Neuronal stem cell (in vitro differentiated cells): ENCODE data around the gene KCNIP4.

Source experiments
- DNase-seq: peaks from one replicate; pipeline ENCODE4 v3.0.0-alpha.2; 2013; ENCODE audit warnings: low spot score
- H2AFZ ChIP-seq: one replicate; pipeline ENCODE4 v1.6.1; 2013; ENCODE audit warnings: mild to moderate bottlenecking, low read length, inconsistent platforms
- H2AK5ac ChIP-seq: 2 replicates; pipeline ENCODE4 v1.6.1; 2013; ENCODE audit warnings: low read depth, mild to moderate bottlenecking, inconsistent platforms, low read length, moderate library complexity, mixed read lengths
- H2BK120ac ChIP-seq: 2 replicates; pipeline ENCODE4 v1.6.1; 2013; ENCODE audit warnings: low read depth, mild to moderate bottlenecking, inconsistent platforms, low read length, moderate library complexity, mixed read lengths
- H2BK12ac ChIP-seq: one replicate; pipeline ENCODE4 v1.6.1; 2013; ENCODE audit warnings: low read length, inconsistent platforms
- H2BK15ac ChIP-seq: 2 replicates; pipeline ENCODE4 v1.6.1; 2013; ENCODE audit warnings: mild to moderate bottlenecking, low read length, inconsistent platforms, mixed read lengths
- H2BK5ac ChIP-seq: one replicate; pipeline ENCODE4 v1.6.1; 2013; ENCODE audit warnings: inconsistent platforms, mild to moderate bottlenecking, low read length, moderate library complexity
- H3K14ac ChIP-seq: one replicate; pipeline ENCODE4 v1.6.1; 2013; ENCODE audit warnings: low read length, inconsistent platforms
- H3K18ac ChIP-seq: 2 replicates; pipeline ENCODE4 v1.6.1; 2013; ENCODE audit warnings: low read length, inconsistent platforms
- H3K23ac ChIP-seq: 2 replicates; pipeline ENCODE4 v1.6.1; 2013; ENCODE audit warnings: low read depth, mild to moderate bottlenecking, mixed read lengths, low read length, inconsistent platforms; ENCODE audit not compliant: poor library complexity
- H3K27ac ChIP-seq: replicated peaks from 3 replicates; pipeline ENCODE4 v1.5.1; 2013; ENCODE audit warnings: low read length, inconsistent platforms
- H3K27me3 ChIP-seq, 3 experiments: 2 replicates each; pipeline ENCODE4 v1.6.1; 2013; ENCODE audit warnings: low read length in 3 of 3, mild to moderate bottlenecking in 2 of 3, inconsistent platforms in 1 of 3, low read depth in 1 of 3, mixed read lengths in 1 of 3, moderate library complexity in 1 of 3; ENCODE audit not compliant: control insufficient read depth in 3 of 3, insufficient read depth in 3 of 3
- H3K36me3 ChIP-seq, 2 donors: replicated peaks in 1 of 2; 2 replicates each; pipeline ENCODE4 v1.6.1; 2013; ENCODE audit warnings: low read length in 2 of 2; ENCODE audit not compliant: control insufficient read depth in 2 of 2, insufficient read depth in 2 of 2
- H3K4ac ChIP-seq: 2 replicates; pipeline ENCODE4 v1.6.1; 2013; ENCODE audit warnings: inconsistent platforms, mild to moderate bottlenecking, low read length, moderate library complexity
- H3K4me1 ChIP-seq, 2 donors: 1 replicate in 1 of 2; 2 replicates in 1 of 2; pipeline ENCODE4 v1.6.1; 2013; ENCODE audit warnings: low read length in 2 of 2, low read depth in 1 of 2; ENCODE audit not compliant: control insufficient read depth in 2 of 2, insufficient read depth in 1 of 2
- H3K4me2 ChIP-seq: one replicate; pipeline ENCODE4 v1.6.1; 2013; ENCODE audit warnings: mild to moderate bottlenecking, low read length, inconsistent platforms; ENCODE audit not compliant: insufficient read depth, poor library complexity, severe bottlenecking
- H3K4me3 ChIP-seq, 2 donors: 2 replicates each; pipeline ENCODE4 v1.5.1; 2013; ENCODE audit warnings: low read length in 2 of 2, mild to moderate bottlenecking in 2 of 2, inconsistent platforms in 1 of 2, moderate library complexity in 1 of 2
- H3K79me1 ChIP-seq: one replicate; pipeline ENCODE4 v1.6.1; 2013; ENCODE audit warnings: low read depth, mild to moderate bottlenecking, inconsistent platforms, low read length, moderate library complexity
- H3K9ac ChIP-seq: one replicate; pipeline ENCODE4 v1.6.1; 2013; ENCODE audit warnings: mild to moderate bottlenecking, low read depth, low read length, inconsistent platforms; ENCODE audit not compliant: poor library complexity
- H3K9me3 ChIP-seq, 2 donors: replicated peaks in 1 of 2; 2 replicates each; pipeline versions ENCODE3 to v1.6.1; 2013; ENCODE audit warnings: low read length in 2 of 2, mild to moderate bottlenecking in 2 of 2, inconsistent platforms in 1 of 2, low read depth in 1 of 2, mixed read lengths in 1 of 2, moderate library complexity in 1 of 2; ENCODE audit not compliant: control insufficient read depth in 2 of 2, insufficient read depth in 1 of 2
- H4K8ac ChIP-seq: one replicate; pipeline ENCODE4 v1.6.1; 2013; ENCODE audit warnings: low read depth, mild to moderate bottlenecking, inconsistent platforms, low read length, moderate library complexity
- H4K91ac ChIP-seq: one replicate; pipeline ENCODE4 v1.6.1; 2013; ENCODE audit warnings: low read length, low read depth, mild to moderate bottlenecking, inconsistent platforms; ENCODE audit not compliant: poor library complexity
- WGBS, 2 donors: extraction: QIAGEN DNeasy Blood & Tissue Kit; methylation state at CpG; one replicate each; pipeline ENCODE4 v1.1.7; 2013; ENCODE audit warnings: missing lambda C conversion rate in 2 of 2, mixed read lengths in 1 of 2; ENCODE audit not compliant: insufficient read length in 2 of 2, insufficient replicate concordance in 1 of 2; ENCODE audit errors: extremely low coverage in 2 of 2; 5-methylcytosine and 5-hydroxymethylcytosine counted together

Gene KCNIP4

GRCh38 chr4:21856301-21856700 is 92.3 kb downstream of the KCNIP4 start:
- no peak overlapping the region for H2BK12ac ChIP-seq
- no peak overlapping the region for H3K18ac ChIP-seq
- H4K8ac ChIP-seq: no peak overlapping the region
- peaks cover 5% of the 10 kb centered on the region for H3K79me1 ChIP-seq
- H2BK120ac ChIP-seq: no peak overlapping the region
- no peak overlapping the region for H2AFZ ChIP-seq
- no peak overlapping the region for H2BK5ac ChIP-seq
- DNase-seq: no peak
- H3K27me3 ChIP-seq: no peaks in the 10 kb centered on the region
- no peak overlapping the region for H4K91ac ChIP-seq
- H3K27ac ChIP-seq: no peak overlapping the region
- no peaks in the 10 kb centered on the region for H3K36me3 ChIP-seq
- H2BK15ac ChIP-seq: no peak overlapping the region
- peaks cover 0 to 8% of the 10 kb centered on the region in 2 donors for H3K9me3 ChIP-seq
- no peak overlapping the region for H3K4ac ChIP-seq
- no CpG with 5 or more reads among the region's 6 CpGs for WGBS, 2 donors
- no peak overlapping the region for H3K4me2 ChIP-seq
- H3K4me1 ChIP-seq: no peaks in the 10 kb centered on the region
- no peak overlapping the region for H3K4me3 ChIP-seq
- no peak overlapping the region for H3K14ac ChIP-seq
- H2AK5ac ChIP-seq: peak overlapping the region; percentile 4
- no peak overlapping the region for H3K9ac ChIP-seq
- H3K23ac ChIP-seq: peak overlapping the region; percentile 80

- WGBS, 2 donors: no CpG with 5 or more reads among the region's 3 CpGs
Measured at GRCh38 chr4:21849077-21849476, 99.5 kb downstream of the KCNIP4 start.

GRCh38 chr4:21848021-21848420 is 100.6 kb downstream of the KCNIP4 start:
- Histone ChIP-seq H3K4me1 (peaks cover 0 to 5% of the 10 kb centered on the region in 2 donors), H3K9me3 (no peaks in the 10 kb centered on the region), H3K27ac (no peak overlapping the region), H4K91ac (no peak overlapping the region), H3K14ac (no peak overlapping the region), H2AK5ac (no peak overlapping the region), H2AFZ (no peak overlapping the region), H2BK5ac (no peak overlapping the region), H3K27me3 (no peaks in the 10 kb centered on the region), H3K4ac (no peak overlapping the region), H3K36me3 (no peaks in the 10 kb centered on the region), H3K79me1 (no peaks in the 10 kb centered on the region), H2BK12ac (no peak overlapping the region), H2BK15ac (no peak overlapping the region), H4K8ac (no peak overlapping the region), H2BK120ac (no peak overlapping the region), H3K18ac (no peak overlapping the region), H3K9ac (no peak overlapping the region), H3K4me3 (no peak overlapping the region), H3K4me2 (no peak overlapping the region), H3K23ac (no peak overlapping the region)
- no peak for DNase-seq
- no CpG with 5 or more reads among the region's 2 CpGs for WGBS, 2 donors

More at GRCh38 chr4:21849077-21849476, 99.5 kb downstream of the KCNIP4 start:
- Histone ChIP-seq H3K9ac (no peak overlapping the region), H3K79me1 (no peaks in the 10 kb centered on the region), H3K4me1 (peaks cover 0 to 5% of the 10 kb centered on the region in 2 donors), H3K27me3 (no peaks in the 10 kb centered on the region), H2BK5ac (no peak overlapping the region), H3K9me3 (no peaks in the 10 kb centered on the region), H4K91ac (no peak overlapping the region), H2AFZ (no peak overlapping the region), H3K18ac (no peak overlapping the region), H3K4me2 (no peak overlapping the region), H2AK5ac (no peak overlapping the region), H3K4me3 (no peak overlapping the region), H3K23ac (no peak overlapping the region), H3K36me3 (no peaks in the 10 kb centered on the region), H2BK12ac (no peak overlapping the region), H2BK15ac (no peak overlapping the region), H4K8ac (no peak overlapping the region), H3K27ac (no peak overlapping the region), H3K4ac (no peak overlapping the region), H2BK120ac (no peak overlapping the region), H3K14ac (no peak overlapping the region)
- no peak for DNase-seq

DNA sequence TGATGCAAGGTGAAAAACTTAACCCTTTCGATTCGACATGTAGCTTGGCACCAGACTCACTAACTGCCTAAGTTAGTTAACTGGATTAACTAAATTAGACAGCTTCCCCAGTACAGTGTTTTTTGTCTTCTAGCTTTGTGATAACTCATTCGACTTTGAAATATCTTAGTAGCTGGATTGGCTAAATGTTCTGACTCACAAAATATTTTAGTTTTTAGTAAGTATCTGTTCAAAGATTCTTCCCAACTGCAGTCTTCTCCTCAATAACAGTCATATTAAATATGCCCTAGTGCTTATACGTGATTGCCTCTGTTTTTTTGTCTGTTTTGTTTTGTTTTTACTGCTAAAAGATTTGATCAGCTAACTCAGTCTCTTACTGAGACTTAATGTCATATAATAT is 102.9 kb downstream of the KCNIP4 start:
- Histone ChIP-seq H3K4me2 (no peak overlapping the region), H3K4me3 (no peak overlapping the region), H2BK12ac (no peak overlapping the region), H3K4ac (no peak overlapping the region), H4K91ac (no peak overlapping the region), H3K14ac (no peak overlapping the region), H3K4me1 (peaks cover 0 to 5% of the 10 kb centered on the region in 2 donors), H3K18ac (no peak overlapping the region), H2BK15ac (no peak overlapping the region), H3K27me3 (no peaks in the 10 kb centered on the region), H4K8ac (no peak overlapping the region), H3K36me3 (no peaks in the 10 kb centered on the region), H3K9ac (no peak overlapping the region), H3K79me1 (no peaks in the 10 kb centered on the region), H2AK5ac (no peak overlapping the region), H2AFZ (no peak overlapping the region), H2BK120ac (no peak overlapping the region), H3K9me3 (no peaks in the 10 kb centered on the region), H3K27ac (no peak overlapping the region), H3K23ac (no peak overlapping the region), H2BK5ac (no peak overlapping the region)
- DNase-seq: no peak
- no CpG with 5 or more reads among the region's 4 CpGs for WGBS, 2 donors
